Neutrophil (primary cell): ENCODE data around the gene SUGCT.

Source experiments
- H3K27ac ChIP-seq: fragments of 200-600 bp; sonication (generic); 2 replicates; pipeline ENCODE4 v1.5.1; 2016; ENCODE audit warnings: mild to moderate bottlenecking, moderate library complexity
- H3K27me3 ChIP-seq: fragments of 200-600 bp; sonication (generic); 2 replicates; pipeline ENCODE4 v1.6.0; 2016; ENCODE audit warnings: mild to moderate bottlenecking
- H3K36me3 ChIP-seq: fragments of 200-600 bp; sonication (generic); 2 replicates; pipeline ENCODE4 v1.5.1; 2017
- H3K4me1 ChIP-seq, 2 experiments: fragments of 200-600 bp in 1 of 2; sonication (generic) in 1 of 2; 1 replicate in 1 of 2; 2 replicates in 1 of 2; pipeline versions ENCODE4 v1.5.1 to v1.6.1; 2013 to 2016; ENCODE audit warnings: low read depth in 1 of 2, low read length in 1 of 2, mild to moderate bottlenecking in 1 of 2, moderate library complexity in 1 of 2; ENCODE audit not compliant: control insufficient read depth in 1 of 2, insufficient read depth in 1 of 2
- H3K4me3 ChIP-seq, 2 experiments: fragments of 200-600 bp in 1 of 2; sonication (generic) in 1 of 2; 1 replicate in 1 of 2; 2 replicates in 1 of 2; pipeline ENCODE4 v1.5.1; 2013 to 2016; ENCODE audit warnings: low read depth in 1 of 2, low read length in 1 of 2, mild to moderate bottlenecking in 1 of 2, moderate library complexity in 1 of 2
- H3K9me3 ChIP-seq: fragments of 200-600 bp; sonication (generic); 2 replicates; pipeline ENCODE4 v1.5.1; 2016
- CTCF ChIP-seq: fragments of 200-600 bp; sonication (generic); IDR thresholded peaks from 2 replicates; pipeline ENCODE4 v1.5.1; 2016; ENCODE audit warnings: antibody characterized with exemption

SUGCT gene

GRCh38 chr7:40808378-40808942 lies 673.7 kb downstream of the SUGCT start:
- no peak overlapping the region for H3K4me3 ChIP-seq
- no peaks in the 10 kb centered on the region for H3K27me3 ChIP-seq
- H3K27ac ChIP-seq: no peak overlapping the region
- no peak for TF ChIP-seq CTCF
- H3K4me1 ChIP-seq: no peaks in the 10 kb centered on the region
- no peaks in the 10 kb centered on the region for H3K9me3 ChIP-seq
- no peaks in the 10 kb centered on the region for H3K36me3 ChIP-seq

- Histone ChIP-seq H3K27me3 (no peaks in the 10 kb centered on the region), H3K27ac (no peak overlapping the region), H3K4me1 (no peaks in the 10 kb centered on the region), H3K36me3 (no peaks in the 10 kb centered on the region), H3K4me3 (no peak overlapping the region), H3K9me3 (no peaks in the 10 kb centered on the region)
- TF ChIP-seq CTCF: no peak
These were observed 675.5 kb downstream of the SUGCT start for GRCh38 chr7:40810274-40810673.

- Histone ChIP-seq H3K36me3 (no peaks in the 10 kb centered on the region), H3K4me3 (no peak overlapping the region), H3K27ac (no peak overlapping the region), H3K27me3 (no peaks in the 10 kb centered on the region), H3K9me3 (no peaks in the 10 kb centered on the region), H3K4me1 (no peaks in the 10 kb centered on the region)
- TF ChIP-seq CTCF: no peak
These were observed 676.9 kb downstream of the SUGCT start for GRCh38 chr7:40811666-40812065.

GRCh38 chr7:40815022-40815421 lies 680.2 kb downstream of the SUGCT start:
- Histone ChIP-seq H3K9me3 (no peaks in the 10 kb centered on the region), H3K36me3 (no peaks in the 10 kb centered on the region), H3K27me3 (no peaks in the 10 kb centered on the region), H3K27ac (no peak overlapping the region), H3K4me3 (no peak overlapping the region), H3K4me1 (no peaks in the 10 kb centered on the region)
- TF ChIP-seq CTCF: no peak

GRCh38 chr7:40815512-40815911 lies 680.7 kb downstream of the SUGCT start:
- no peaks in the 10 kb centered on the region for H3K36me3 ChIP-seq
- no peaks in the 10 kb centered on the region for H3K9me3 ChIP-seq
- no peaks in the 10 kb centered on the region for H3K4me1 ChIP-seq
- H3K27ac ChIP-seq: no peak overlapping the region
- no peak overlapping the region for H3K4me3 ChIP-seq
- no peak for TF ChIP-seq CTCF
- no peaks in the 10 kb centered on the region for H3K27me3 ChIP-seq

- Histone ChIP-seq H3K27ac (no peak overlapping the region), H3K4me3 (no peak overlapping the region), H3K36me3 (no peaks in the 10 kb centered on the region), H3K4me1 (no peaks in the 10 kb centered on the region), H3K27me3 (no peaks in the 10 kb centered on the region), H3K9me3 (no peaks in the 10 kb centered on the region)
- no peak for TF ChIP-seq CTCF
These were observed 688.1 kb downstream of the SUGCT start for GRCh38 chr7:40822861-40823260.
